Spleen (tissue), 7 donors: ENCODE data around the gene PITX1.

Experiments
- CTCF ChIP-seq, 11 experiments: fragments of 200-600 bp in 7 of 11; fragments of 450-650 bp in 4 of 11; sonication (generic) in 4 of 11; IDR thresholded peaks in 8 of 11; conservative IDR thresholded peaks in 3 of 11; 1 replicate in 7 of 11; 2 replicates in 4 of 11; pipeline versions ENCODE4 v1.4.0 to v1.8.0; 2016 to 2021; ENCODE audit warnings: antibody characterized with exemption in 11 of 11, inconsistent platforms in 4 of 11, mild to moderate bottlenecking in 1 of 11
- POLR2A ChIP-seq, 3 donors: fragments of 450-650 bp; IDR thresholded peaks; one replicate each; pipeline ENCODE4 v1.5.1; 2017; ENCODE audit warnings: antibody characterized with exemption in 3 of 3, mild to moderate bottlenecking in 1 of 3
- POLR2AphosphoS5 ChIP-seq, 3 donors: sonication (generic); formaldehyde crosslinking; IDR thresholded peaks; one replicate each; pipeline ENCODE4 v1.5.1; 2017; ENCODE audit warnings: antibody characterized with exemption in 3 of 3
- donor health status: DM: no; HTN: no; CAD: no; lungs with moderate emphysema.
- donor health status: DM: no; HTN: no; CAD: no.
- donor health status: DM: no; HTN: no; CAD: no.

GRCh38 chr5:135032695-135032998 lies 1.4 kb downstream of the PITX1 start:
- TF ChIP-seq POLR2A (IDR thresholded peaks at IDR 0.05), result no peak
- no peak for TF ChIP-seq CTCF (IDR thresholded peaks at IDR 0.05 in 8 of 11, conservative IDR thresholded peaks at IDR 0.05 in 3 of 11)
- no peak for TF ChIP-seq POLR2AphosphoS5 (IDR thresholded peaks at IDR 0.05)
